Measurements from ENCODE around the gene RANBP9.

Gene RANBP9

DNA sequence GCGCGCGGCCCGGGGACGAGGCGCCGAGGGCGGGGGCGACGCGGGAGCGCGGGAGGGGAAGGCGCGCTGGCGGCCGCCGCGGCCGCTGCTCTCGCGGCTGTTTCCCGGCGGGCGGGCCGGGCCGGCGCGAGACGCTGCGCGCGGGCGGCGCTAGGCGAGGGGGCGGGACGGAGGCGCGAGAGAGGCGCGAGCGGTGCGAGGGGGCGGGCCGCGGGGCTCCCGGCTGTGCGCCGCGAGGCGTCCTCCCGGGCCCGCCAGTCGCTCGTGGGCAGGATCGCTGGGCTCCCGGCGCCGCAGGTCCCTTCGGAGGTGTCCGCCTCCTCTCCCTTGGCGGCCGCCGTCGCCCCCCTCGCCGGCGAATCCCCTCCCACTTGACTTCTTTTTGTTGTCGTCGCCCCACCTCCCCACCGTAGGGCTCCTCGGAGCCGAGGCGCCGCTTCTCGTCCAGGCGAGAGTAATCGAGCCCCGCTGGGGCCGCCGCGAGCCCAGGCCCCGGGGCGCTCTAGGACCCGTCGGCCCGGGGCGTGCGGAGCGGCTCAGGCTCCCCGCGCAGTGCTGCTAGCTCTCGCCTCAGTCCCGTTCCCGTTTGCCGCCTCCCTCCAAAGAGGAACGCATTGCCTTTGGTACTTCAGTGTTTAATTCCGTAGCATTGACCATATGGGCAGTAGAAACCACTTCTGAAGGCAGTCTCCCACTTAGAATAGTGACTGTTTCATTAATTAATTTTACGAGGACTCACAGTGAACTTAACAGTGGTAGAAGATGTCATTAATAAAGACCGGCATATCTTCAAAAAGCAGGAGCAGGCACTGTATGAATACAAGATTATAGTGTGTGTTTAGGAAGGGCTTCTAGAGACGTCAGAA is at the start of gene RANBP9:
Gene RANBP9, minus strand, starts transcription at position 103 of the 866 bp plus-strand sequence. CDS start 330 bp downstream, outside the sequence.
- Histone ChIP-seq H3K27me3 (replicated peaks; ENCODE audit: control insufficient read depth, insufficient read depth, low read length) (no peaks in the 10 kb centered on the region), H3K36me3 (ENCODE audit: control insufficient read depth, insufficient read depth, low read length) (no peaks in the 10 kb centered on the region), H3K4me3 (replicated peaks; ENCODE audit: low read depth, low read length) (peak within 1 kb of the TSS; percentile 74)
- DNase-seq (ENCODE audit: extremely low read depth, insufficient read length) = peak; percentile 93
- TF ChIP-seq CTCF (IDR thresholded peaks at IDR 0.05; ENCODE audit: insufficient read depth, low read length, poor library complexity, severe bottlenecking) = no peak

DNA sequence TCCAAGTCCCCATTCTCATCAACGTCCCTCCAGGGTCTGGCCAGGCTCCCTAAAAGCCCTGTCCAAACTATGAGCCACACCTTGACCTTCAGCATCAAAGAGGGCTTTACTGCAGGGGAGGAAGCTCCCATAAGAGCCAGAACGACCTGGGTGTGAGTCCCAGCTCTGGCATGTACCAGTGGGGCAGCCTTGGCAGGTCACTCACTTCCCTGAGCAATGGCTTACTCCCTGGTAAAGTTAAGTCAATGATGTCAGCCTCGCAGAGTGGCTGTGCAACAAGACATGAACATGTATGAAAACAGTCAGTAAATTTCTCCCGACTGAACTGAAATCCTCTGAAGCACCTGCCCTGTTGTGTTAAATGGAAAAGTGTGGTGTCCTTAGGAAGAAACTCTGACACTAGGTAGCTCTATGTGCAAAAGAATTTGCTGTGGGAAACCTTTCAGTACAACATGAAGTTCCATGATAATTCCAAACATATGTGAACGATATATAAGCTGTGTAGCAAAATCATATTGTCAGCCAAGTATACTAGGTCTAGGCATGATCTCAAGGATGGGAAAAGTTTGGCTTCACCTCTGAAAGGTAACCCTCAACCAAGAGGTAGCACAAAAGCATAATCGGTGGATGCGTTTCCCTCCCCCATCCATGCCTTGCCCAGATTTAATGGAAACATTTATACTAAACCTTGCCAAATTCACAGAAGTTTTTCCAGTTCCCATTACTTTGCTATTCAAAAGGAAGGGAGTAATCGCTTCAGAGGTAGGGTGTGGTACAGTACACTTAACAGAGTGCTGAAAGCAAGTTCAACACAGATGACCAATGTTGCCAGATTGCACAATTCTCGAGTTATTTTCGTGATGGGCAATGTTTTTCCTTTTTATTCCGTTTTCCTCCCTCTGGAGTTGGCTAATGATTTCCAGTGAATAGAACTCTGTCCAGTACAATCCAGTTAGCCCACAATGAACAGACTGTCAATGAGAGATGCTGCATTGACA is 49.0 kb upstream of the RANBP9 start:
- no peak for TF ChIP-seq CTCF (IDR thresholded peaks at IDR 0.05; ENCODE audit: insufficient read depth, low read length, poor library complexity, severe bottlenecking)
- H3K4me3 ChIP-seq (replicated peaks; ENCODE audit: low read depth, low read length) = no peak overlapping the region
- no peaks in the 10 kb centered on the region for H3K36me3 ChIP-seq (ENCODE audit: control insufficient read depth, insufficient read depth, low read length)
- no peaks in the 10 kb centered on the region for H3K27me3 ChIP-seq (replicated peaks; ENCODE audit: control insufficient read depth, insufficient read depth, low read length)
- no peak for DNase-seq (ENCODE audit: extremely low read depth, insufficient read length)

- Histone ChIP-seq H3K4me3 (replicated peaks; ENCODE audit: low read depth, low read length) (no peak overlapping the region), H3K27me3 (replicated peaks; ENCODE audit: control insufficient read depth, insufficient read depth, low read length) (no peaks in the 10 kb centered on the region), H3K36me3 (ENCODE audit: control insufficient read depth, insufficient read depth, low read length) (no peaks in the 10 kb centered on the region)
- TF ChIP-seq CTCF (IDR thresholded peaks at IDR 0.05; ENCODE audit: insufficient read depth, low read length, poor library complexity, severe bottlenecking) = no peak
- DNase-seq (ENCODE audit: extremely low read depth, insufficient read length) = no peak
Observed at GRCh38 chr6:13759025-13759424, 47.4 kb upstream of the RANBP9 start.

DNA sequence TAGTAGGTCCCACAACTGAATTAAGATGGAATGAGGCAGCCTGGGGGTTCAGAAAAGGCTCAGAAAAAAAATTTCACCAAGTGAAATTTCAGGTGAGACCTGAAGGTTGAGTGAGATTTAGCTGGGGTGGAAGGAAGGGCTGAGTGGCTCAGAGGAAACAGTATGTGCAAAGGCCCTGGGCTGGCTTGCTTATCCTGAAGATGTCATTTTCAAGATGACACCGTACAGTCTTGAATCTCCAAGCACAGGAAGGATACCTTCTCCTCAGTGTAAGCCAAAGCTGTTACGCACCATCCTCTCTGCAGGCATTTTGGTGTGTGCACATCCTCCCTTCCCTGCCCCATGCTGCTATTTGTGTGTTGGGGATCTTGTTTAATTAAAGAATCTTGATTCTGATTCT is 43.0 kb upstream of the RANBP9 start:
- TF ChIP-seq CTCF (IDR thresholded peaks at IDR 0.05; ENCODE audit: insufficient read depth, low read length, poor library complexity, severe bottlenecking) = no peak
- DNase-seq (ENCODE audit: extremely low read depth, insufficient read length) = no peak
- no peaks in the 10 kb centered on the region for H3K36me3 ChIP-seq (ENCODE audit: control insufficient read depth, insufficient read depth, low read length)
- H3K4me3 ChIP-seq (replicated peaks; ENCODE audit: low read depth, low read length) = no peak overlapping the region
- no peaks in the 10 kb centered on the region for H3K27me3 ChIP-seq (replicated peaks; ENCODE audit: control insufficient read depth, insufficient read depth, low read length)

DNA sequence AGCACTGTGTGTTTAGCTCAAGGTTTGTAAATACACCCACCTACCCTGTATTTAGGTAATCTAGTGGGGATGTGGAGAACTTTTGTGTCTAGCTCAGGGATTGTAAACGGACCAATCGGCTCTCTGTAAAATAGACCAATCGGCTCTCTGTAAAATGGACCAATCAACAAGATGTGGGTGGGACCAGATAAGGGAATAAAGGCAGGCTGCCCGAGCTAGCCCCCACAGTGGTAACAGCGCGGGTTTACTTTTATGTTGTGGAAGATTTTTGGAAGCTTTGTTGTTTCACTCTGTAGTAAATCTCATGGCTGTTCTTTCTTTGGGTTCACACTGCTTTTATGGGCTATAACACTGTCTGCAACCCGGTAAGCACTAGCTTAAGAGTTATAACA is 32.1 kb upstream of the RANBP9 start:
- DNase-seq (ENCODE audit: extremely low read depth, insufficient read length) = no peak
- no peak for TF ChIP-seq CTCF (IDR thresholded peaks at IDR 0.05; ENCODE audit: insufficient read depth, low read length, poor library complexity, severe bottlenecking)
- Histone ChIP-seq H3K4me3 (replicated peaks; ENCODE audit: low read depth, low read length) (no peak overlapping the region), H3K27me3 (replicated peaks; ENCODE audit: control insufficient read depth, insufficient read depth, low read length) (no peaks in the 10 kb centered on the region), H3K36me3 (ENCODE audit: control insufficient read depth, insufficient read depth, low read length) (no peaks in the 10 kb centered on the region)
